ENCODE data around the gene ELMOD1.

The ELMOD1 gene

DNA sequence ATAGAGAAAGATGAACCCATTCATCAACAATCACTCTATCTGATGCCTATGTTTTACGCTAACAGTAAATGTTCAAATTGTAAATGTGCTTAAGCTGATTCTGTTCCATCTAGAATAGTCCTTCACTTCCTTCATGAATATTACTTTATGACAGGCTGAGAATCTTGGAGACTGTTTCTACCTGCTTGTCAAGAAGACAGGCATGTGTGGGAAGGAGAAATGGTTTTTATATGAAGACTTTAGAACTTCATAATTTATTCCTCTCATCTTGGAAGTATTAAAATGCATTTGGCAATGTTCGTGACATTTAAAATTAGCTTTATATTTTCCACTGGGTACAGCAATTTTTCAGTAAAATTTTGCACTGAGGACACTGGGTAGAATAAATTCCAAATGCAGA, 41.0 kb downstream of the ELMOD1 start:
- peaks cover 20% of the 10 kb centered on the region for H3K27me3 Mint-ChIP-seq (ENCODE audit: low read depth)
- H3K36me3 Mint-ChIP-seq (ENCODE audit: low read depth) = no peaks in the 10 kb centered on the region
- H3K4me3 Mint-ChIP-seq = no peak overlapping the region
- no peaks in the 10 kb centered on the region for H3K9me3 Mint-ChIP-seq
- H3K27ac Mint-ChIP-seq = no peak overlapping the region
- H3K4me1 Mint-ChIP-seq (ENCODE audit: low read depth) = no peaks in the 10 kb centered on the region
- no peak for DNase-seq (ENCODE audit: low spot score)

DNA sequence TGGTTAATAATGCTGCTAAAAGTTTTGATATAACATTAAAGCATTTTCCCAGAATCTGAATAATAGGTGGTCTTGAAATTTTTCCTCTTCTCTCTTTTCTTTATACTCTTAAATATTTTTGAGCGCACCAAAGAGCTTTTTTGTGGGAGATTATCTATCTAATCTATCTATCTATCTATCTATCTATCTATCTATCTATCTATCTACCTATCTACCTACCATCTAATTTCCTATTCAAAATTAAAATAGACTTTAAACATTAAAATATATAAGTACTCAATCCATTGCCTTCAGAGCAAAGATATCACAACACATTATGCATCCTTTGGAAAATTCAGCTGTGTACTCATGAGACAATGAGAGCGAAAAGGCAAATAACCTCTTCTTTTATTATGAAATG, 55.8 kb downstream of the ELMOD1 start:
- DNase-seq (ENCODE audit: low spot score) = no peak
- Mint-ChIP-seq H3K27ac (no peak overlapping the region), H3K27me3 (ENCODE audit: low read depth) (peaks cover 8% of the 10 kb centered on the region), H3K4me3 (no peak overlapping the region), H3K36me3 (ENCODE audit: low read depth) (no peaks in the 10 kb centered on the region), H3K9me3 (no peaks in the 10 kb centered on the region), H3K4me1 (ENCODE audit: low read depth) (no peaks in the 10 kb centered on the region)

GRCh38 chr11:107648242-107648641, 57.3 kb downstream of the ELMOD1 start:
- no peaks in the 10 kb centered on the region for H3K9me3 Mint-ChIP-seq

DNA sequence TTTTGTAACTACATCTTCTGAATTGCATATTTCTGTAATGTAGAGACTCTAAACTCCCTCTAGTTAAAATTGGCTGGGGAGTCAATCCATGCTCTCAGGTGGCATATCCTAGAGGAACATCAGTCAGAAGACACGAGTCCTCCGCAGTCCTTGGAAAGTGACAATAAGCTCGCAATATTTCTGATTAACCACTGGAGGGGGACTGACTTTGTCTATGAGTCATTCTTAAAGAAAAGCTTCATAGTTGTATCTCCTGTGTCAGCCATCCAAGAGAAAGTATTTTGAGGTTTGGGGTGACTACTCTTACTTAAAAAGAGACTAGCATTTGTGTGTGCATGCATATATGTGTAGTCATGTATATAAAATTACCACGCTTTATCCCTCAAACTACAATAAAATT, 60.7 kb downstream of the ELMOD1 start:
- Mint-ChIP-seq H3K4me3 (no peak overlapping the region), H3K4me1 (ENCODE audit: low read depth) (no peaks in the 10 kb centered on the region), H3K27ac (no peak overlapping the region), H3K9me3 (no peaks in the 10 kb centered on the region), H3K36me3 (ENCODE audit: low read depth) (no peaks in the 10 kb centered on the region), H3K27me3 (ENCODE audit: low read depth) (peaks cover 9% of the 10 kb centered on the region)
- no peak for DNase-seq (ENCODE audit: low spot score)

More at GRCh38 chr11:107648242-107648641, 57.3 kb downstream of the ELMOD1 start:
- no peaks in the 10 kb centered on the region for H3K36me3 Mint-ChIP-seq (ENCODE audit: low read depth)
- no peak overlapping the region for H3K4me3 Mint-ChIP-seq
- H3K27me3 Mint-ChIP-seq (ENCODE audit: low read depth) = peaks cover 9% of the 10 kb centered on the region
- DNase-seq (ENCODE audit: low spot score) = no peak
- H3K27ac Mint-ChIP-seq = no peak overlapping the region
- H3K4me1 Mint-ChIP-seq (ENCODE audit: low read depth) = no peaks in the 10 kb centered on the region

GRCh38 chr11:107653076-107653475, 62.1 kb downstream of the ELMOD1 start:
- Mint-ChIP-seq H3K9me3 (no peaks in the 10 kb centered on the region), H3K27me3 (ENCODE audit: low read depth) (peaks cover 9% of the 10 kb centered on the region), H3K4me1 (ENCODE audit: low read depth) (no peaks in the 10 kb centered on the region), H3K36me3 (ENCODE audit: low read depth) (no peaks in the 10 kb centered on the region), H3K4me3 (no peak overlapping the region), H3K27ac (no peak overlapping the region)
- no peak for DNase-seq (ENCODE audit: low spot score)

- no peaks in the 10 kb centered on the region for H3K4me1 Mint-ChIP-seq (ENCODE audit: low read depth)
- DNase-seq (ENCODE audit: low spot score) = no peak
- H3K36me3 Mint-ChIP-seq (ENCODE audit: low read depth) = no peaks in the 10 kb centered on the region
- H3K27me3 Mint-ChIP-seq (ENCODE audit: low read depth) = peaks cover 4% of the 10 kb centered on the region
- no peaks in the 10 kb centered on the region for H3K9me3 Mint-ChIP-seq
- no peak overlapping the region for H3K27ac Mint-ChIP-seq
- no peak overlapping the region for H3K4me3 Mint-ChIP-seq
Measured at GRCh38 chr11:107655602-107656001, 64.7 kb downstream of the ELMOD1 start.

DNA sequence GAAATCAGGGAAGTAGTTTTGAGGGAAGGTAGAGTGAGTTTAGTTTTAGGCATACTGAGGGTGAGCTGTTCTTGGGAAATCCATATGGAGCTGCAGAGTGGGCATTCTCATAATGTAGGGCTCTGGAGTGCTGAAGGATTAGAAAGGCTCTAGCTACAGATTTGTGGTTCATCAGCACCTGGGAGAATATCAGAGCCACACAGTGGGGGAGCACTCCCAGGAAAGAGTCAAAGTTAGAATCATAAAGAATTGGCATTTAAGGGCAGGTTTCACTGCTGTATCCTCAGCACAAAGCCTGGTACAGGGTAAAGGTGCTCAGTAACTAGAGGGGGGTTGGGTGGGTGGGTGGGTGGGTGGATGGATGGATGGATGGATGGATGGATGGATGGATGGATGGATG, 68.4 kb downstream of the ELMOD1 start:
- no peaks in the 10 kb centered on the region for H3K4me1 Mint-ChIP-seq (ENCODE audit: low read depth)
- H3K4me3 Mint-ChIP-seq = no peak overlapping the region
- H3K27ac Mint-ChIP-seq = no peak overlapping the region

DNA sequence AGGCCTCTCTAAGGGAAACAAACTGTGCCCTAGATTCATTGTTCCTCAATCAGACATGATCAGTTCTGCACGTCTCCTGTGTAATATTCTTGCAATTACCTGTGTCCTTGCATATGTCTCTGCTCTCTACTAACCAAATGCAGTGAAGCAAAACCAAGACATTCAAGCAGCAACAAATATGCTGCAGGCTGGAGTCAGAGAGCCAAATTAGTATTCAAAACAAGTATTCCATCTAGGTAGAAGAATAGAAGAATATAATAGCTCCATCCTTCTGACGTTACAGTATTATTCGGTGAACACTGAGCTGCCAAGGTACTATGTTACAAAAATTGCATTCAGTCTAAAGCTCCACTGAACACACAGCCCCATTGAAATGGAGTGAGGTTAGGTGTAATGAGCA, 69.1 kb downstream of the ELMOD1 start:
- no peak for DNase-seq (ENCODE audit: low spot score)
- Mint-ChIP-seq H3K4me3 (no peak overlapping the region), H3K27ac (no peak overlapping the region), H3K9me3 (no peaks in the 10 kb centered on the region), H3K27me3 (ENCODE audit: low read depth) (peaks cover 2% of the 10 kb centered on the region), H3K36me3 (ENCODE audit: low read depth) (no peaks in the 10 kb centered on the region), H3K4me1 (ENCODE audit: low read depth) (no peaks in the 10 kb centered on the region)

More for the DNA sequence above, 68.4 kb downstream of the ELMOD1 start:
- no peaks in the 10 kb centered on the region for H3K36me3 Mint-ChIP-seq (ENCODE audit: low read depth)
- H3K27me3 Mint-ChIP-seq (ENCODE audit: low read depth) = peaks cover 2% of the 10 kb centered on the region
- H3K9me3 Mint-ChIP-seq = no peaks in the 10 kb centered on the region
- no peak for DNase-seq (ENCODE audit: low spot score)

DNA sequence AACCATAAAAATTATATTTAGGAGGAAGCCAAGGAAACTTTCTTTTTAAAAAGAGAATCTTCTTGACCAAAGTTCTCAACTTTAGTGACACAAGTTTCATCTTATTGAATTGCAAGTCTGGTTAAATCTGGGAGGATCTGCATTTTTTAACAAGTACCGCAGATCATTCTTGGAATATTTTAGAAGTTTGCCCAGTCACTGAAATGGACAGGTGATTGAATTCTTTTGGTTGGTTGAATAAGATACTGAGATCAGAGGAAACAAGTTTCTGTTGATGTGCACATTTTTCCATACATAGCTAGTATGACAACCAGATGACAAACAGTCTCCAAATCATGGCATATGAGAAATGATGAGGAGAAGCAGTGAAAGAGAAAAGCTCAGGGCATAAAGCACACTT, 70.7 kb downstream of the ELMOD1 start:
- no peaks in the 10 kb centered on the region for H3K36me3 Mint-ChIP-seq (ENCODE audit: low read depth)
- H3K27ac Mint-ChIP-seq = no peak overlapping the region
- H3K9me3 Mint-ChIP-seq = no peaks in the 10 kb centered on the region
- no peaks in the 10 kb centered on the region for H3K4me1 Mint-ChIP-seq (ENCODE audit: low read depth)
- no peak overlapping the region for H3K4me3 Mint-ChIP-seq
- DNase-seq (ENCODE audit: low spot score) = no peak
- peaks cover 2% of the 10 kb centered on the region for H3K27me3 Mint-ChIP-seq (ENCODE audit: low read depth)

GRCh38 chr11:107665018-107665417, 74.1 kb downstream of the ELMOD1 start:
- no peak for DNase-seq (ENCODE audit: low spot score)
- Mint-ChIP-seq H3K36me3 (ENCODE audit: low read depth) (no peaks in the 10 kb centered on the region), H3K27me3 (ENCODE audit: low read depth) (peaks cover 2% of the 10 kb centered on the region), H3K4me1 (ENCODE audit: low read depth) (no peaks in the 10 kb centered on the region), H3K4me3 (no peak overlapping the region), H3K27ac (no peak overlapping the region), H3K9me3 (no peaks in the 10 kb centered on the region)

DNA sequence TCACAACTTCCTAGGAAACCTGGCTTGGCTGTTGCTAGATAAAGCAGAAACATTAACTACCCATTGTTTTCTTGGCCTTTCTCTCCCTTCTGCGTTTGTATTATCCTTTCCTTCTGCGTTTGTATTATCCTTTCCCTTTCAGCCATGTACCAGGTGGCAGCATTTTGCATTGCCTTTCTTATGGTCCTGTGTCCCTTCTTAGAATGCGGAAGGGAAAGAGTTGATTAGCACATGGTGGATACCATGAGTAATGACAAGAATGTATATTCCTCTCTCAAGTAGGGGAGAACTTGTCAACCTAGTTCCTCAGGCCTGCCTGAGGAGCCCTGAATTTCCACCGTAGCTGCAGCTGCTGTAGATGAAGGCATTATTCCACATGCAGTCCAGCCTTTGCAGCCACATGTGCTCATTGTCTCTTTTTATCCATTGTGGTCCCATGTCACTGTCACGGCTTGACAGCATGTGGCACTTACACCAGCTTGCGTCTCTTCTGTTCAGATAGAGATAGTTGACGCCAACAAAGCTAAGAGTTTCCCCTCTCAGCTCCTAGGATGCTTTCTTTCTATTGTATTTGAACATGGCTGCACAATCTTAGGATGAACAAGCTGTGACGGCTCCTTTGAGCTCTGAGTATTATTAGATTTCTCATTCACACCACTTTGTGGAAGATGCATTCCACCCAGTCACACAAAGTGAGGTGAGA, 76.1 kb downstream of the ELMOD1 start:
- Mint-ChIP-seq H3K4me1 (ENCODE audit: low read depth) (no peaks in the 10 kb centered on the region), H3K9me3 (no peaks in the 10 kb centered on the region), H3K36me3 (ENCODE audit: low read depth) (no peaks in the 10 kb centered on the region), H3K27me3 (ENCODE audit: low read depth) (peaks cover 2% of the 10 kb centered on the region), H3K4me3 (no peak overlapping the region), H3K27ac (no peak overlapping the region)
- no peak for DNase-seq (ENCODE audit: low spot score)

DNA sequence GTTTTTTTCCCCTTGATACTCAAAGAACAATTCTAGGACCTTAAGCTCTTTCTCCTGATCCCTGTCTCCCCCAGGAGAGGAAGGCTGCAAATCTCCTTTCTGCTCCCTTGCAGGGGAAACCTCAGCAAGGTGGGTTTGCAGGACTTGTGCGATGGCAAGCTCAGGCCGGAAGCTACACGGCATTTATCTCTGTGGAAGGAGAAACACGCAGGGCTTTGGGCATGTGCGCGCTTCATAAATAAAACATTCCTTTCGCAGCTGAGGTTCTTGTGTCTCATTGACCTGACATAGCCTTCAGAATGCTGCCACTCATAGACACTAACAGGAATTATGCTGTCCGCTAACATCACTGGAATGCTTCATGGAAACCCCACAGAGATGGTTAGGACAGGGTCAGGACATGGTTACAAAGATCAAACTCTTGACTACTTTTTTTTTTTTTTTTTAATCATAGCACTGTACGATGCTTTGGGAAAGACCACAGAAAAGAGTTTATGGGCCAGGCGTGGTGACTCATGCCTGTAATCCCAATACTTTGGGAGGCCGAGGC, 78.3 kb downstream of the ELMOD1 start:
- no peaks in the 10 kb centered on the region for H3K4me1 Mint-ChIP-seq (ENCODE audit: low read depth)
- no peak for DNase-seq (ENCODE audit: low spot score)
- H3K9me3 Mint-ChIP-seq = no peaks in the 10 kb centered on the region
- H3K27me3 Mint-ChIP-seq (ENCODE audit: low read depth) = no peaks in the 10 kb centered on the region
- H3K4me3 Mint-ChIP-seq = no peak overlapping the region
- H3K36me3 Mint-ChIP-seq (ENCODE audit: low read depth) = no peaks in the 10 kb centered on the region
- no peak overlapping the region for H3K27ac Mint-ChIP-seq

- H3K4me1 Mint-ChIP-seq (ENCODE audit: low read depth) = no peaks in the 10 kb centered on the region
- no peak overlapping the region for H3K4me3 Mint-ChIP-seq
Measured at GRCh38 chr11:107669893-107670601, 79.1 kb downstream of the ELMOD1 start.

DNA sequence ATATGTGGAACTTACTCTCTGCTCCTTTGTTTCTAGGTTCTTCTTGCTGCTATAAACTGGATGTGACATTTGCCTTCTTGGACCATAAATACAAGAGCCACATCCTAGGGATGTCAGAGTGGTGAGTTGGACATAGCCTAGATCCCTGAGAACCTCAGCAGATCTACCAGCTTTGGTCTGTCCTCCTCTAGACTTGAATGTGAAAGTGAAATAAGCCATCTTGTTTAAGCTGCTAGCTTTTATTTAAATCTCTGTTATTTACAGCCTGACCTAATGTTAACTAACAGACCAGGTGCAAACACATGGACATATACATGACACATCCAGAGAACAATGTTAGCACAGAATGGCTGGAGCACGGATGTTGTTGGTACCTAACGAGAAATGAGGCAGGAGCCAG, 85.0 kb downstream of the ELMOD1 start:
- Mint-ChIP-seq H3K27me3 (ENCODE audit: low read depth) (peaks cover 4% of the 10 kb centered on the region), H3K4me3 (no peak overlapping the region), H3K9me3 (no peaks in the 10 kb centered on the region), H3K4me1 (ENCODE audit: low read depth) (no peaks in the 10 kb centered on the region), H3K36me3 (ENCODE audit: low read depth) (no peaks in the 10 kb centered on the region), H3K27ac (no peak overlapping the region)
- no peak for DNase-seq (ENCODE audit: low spot score)

More at GRCh38 chr11:107669893-107670601, 79.1 kb downstream of the ELMOD1 start:
- no peaks in the 10 kb centered on the region for H3K9me3 Mint-ChIP-seq
- no peak overlapping the region for H3K27ac Mint-ChIP-seq
- no peaks in the 10 kb centered on the region for H3K36me3 Mint-ChIP-seq (ENCODE audit: low read depth)
- peaks cover 3% of the 10 kb centered on the region for H3K27me3 Mint-ChIP-seq (ENCODE audit: low read depth)
- DNase-seq (ENCODE audit: low spot score) = no peak
